ENCODE results near the gene STAB1.
"Not testable (repeated sequence)": the region's sequence is repeated elsewhere in the genome, so short reads cannot be mapped to it uniquely, and the experiment has no call there.

STAB1 gene

GRCh38 chr3:52524258-52524751 is 29.2 kb downstream of the STAB1 start:
- no peak for TF ChIP-seq POLR2A (IDR thresholded peaks at IDR 0.05; ENCODE audit: low read depth, low read length)
- DNase-seq (ENCODE audit: insufficient read length, low spot score): no peak
- FAIRE-seq: no peak

- FAIRE-seq (no peak), DNase-seq (ENCODE audit: insufficient read length, low spot score) (no peak)
- no peak for TF ChIP-seq POLR2A (IDR thresholded peaks at IDR 0.05; ENCODE audit: low read depth, low read length)
These were observed 29.9 kb downstream of the STAB1 start for GRCh38 chr3:52524752-52525679.

- DNase-seq (ENCODE audit: insufficient read length, low spot score) (no peak), FAIRE-seq (no peak)
- TF ChIP-seq POLR2A (IDR thresholded peaks at IDR 0.05; ENCODE audit: low read depth, low read length): no peak
These were observed 30.8 kb downstream of the STAB1 start for GRCh38 chr3:52525680-52526561.

GRCh38 chr3:52526671-52527038 is 31.5 kb downstream of the STAB1 start:
- FAIRE-seq: not testable (repeated sequence)

GRCh38 chr3:52527039-52527731 is 32.0 kb downstream of the STAB1 start:
- no peak for FAIRE-seq
- TF ChIP-seq POLR2A (IDR thresholded peaks at IDR 0.05; ENCODE audit: low read depth, low read length): no peak
- DNase-seq (ENCODE audit: insufficient read length, low spot score): no peak

More at GRCh38 chr3:52526671-52527038, 31.5 kb downstream of the STAB1 start:
- not testable (repeated sequence) for DNase-seq (ENCODE audit: insufficient read length, low spot score)

- no peak for TF ChIP-seq POLR2A (IDR thresholded peaks at IDR 0.05; ENCODE audit: low read depth, low read length)
- FAIRE-seq (no peak), DNase-seq (ENCODE audit: insufficient read length, low spot score) (no peak)
These were observed 32.8 kb downstream of the STAB1 start for GRCh38 chr3:52527732-52528585.

- FAIRE-seq: no peak
- no peak for DNase-seq (ENCODE audit: insufficient read length, low spot score)
- TF ChIP-seq POLR2A (IDR thresholded peaks at IDR 0.05; ENCODE audit: low read depth, low read length): no peak
These were observed 33.6 kb downstream of the STAB1 start for GRCh38 chr3:52528586-52529375.

- peak; percentile 23 for DNase-seq (ENCODE audit: insufficient read length, low spot score)
- no peak for FAIRE-seq
- TF ChIP-seq POLR2A (IDR thresholded peaks at IDR 0.05; ENCODE audit: low read depth, low read length): no peak
These were observed 34.5 kb downstream of the STAB1 start for GRCh38 chr3:52529376-52530333.

GRCh38 chr3:52530918-52531826 is 36.0 kb downstream of the STAB1 start:
- no peak for FAIRE-seq
- peak; percentile 7 for DNase-seq (ENCODE audit: insufficient read length, low spot score)
- no peak for TF ChIP-seq POLR2A (IDR thresholded peaks at IDR 0.05; ENCODE audit: low read depth, low read length)

- peak; percentile 14 for DNase-seq (ENCODE audit: insufficient read length, low spot score)
- FAIRE-seq: no peak
- no peak for TF ChIP-seq POLR2A (IDR thresholded peaks at IDR 0.05; ENCODE audit: low read depth, low read length)
These were observed 36.9 kb downstream of the STAB1 start for GRCh38 chr3:52531860-52532516.
